Measurements from ENCODE around the gene GSTA2.

Gene GSTA2

GRCh38 chr6:52704060-52704459 is 59.2 kb downstream of the GSTA2 start:
- FAIRE-seq (no peak), DNase-seq (ENCODE audit: insufficient read length, low spot score) (no peak)
- TF ChIP-seq PAX5 (IDR thresholded peaks at IDR 0.05; ENCODE audit: insufficient read depth, low read length, severe bottlenecking), result no peak
- no peak for TF ChIP-seq POU2F2 (IDR thresholded peaks at IDR 0.05; ENCODE audit: low read depth, low read length)
- no peak for TF ChIP-seq SPI1 (IDR thresholded peaks at IDR 0.05; ENCODE audit: low read depth, low read length)
- TF ChIP-seq TAF1 (IDR thresholded peaks at IDR 0.05; ENCODE audit: low read depth, low read length), result no peak
- TF ChIP-seq POLR2A (IDR thresholded peaks at IDR 0.05; ENCODE audit: low read depth, low read length), result no peak
- TF ChIP-seq POLR2AphosphoS5 (IDR thresholded peaks at IDR 0.05; ENCODE audit: low read depth, low read length), result no peak

All from GM12891 (cell line).